Calu3 (cell line): ENCODE results near the gene CDC37. TPM values are rescaled to one million over a fixed set of nuclear protein-coding genes. Genes with fewer than 3 reads are reported as not detected.

Experiments used
- BruUV-seq: library from RNA; stranded (reverse); fragments of 400-500 nt; replicated peaks from 2 replicates; lab custom pipeline; 2021; lab: Mats Ljungman, UMichigan
- CTCF ChIA-PET: fragments of 300-600 bp; sonication (Branson Sonifier 250); formaldehyde crosslinking; loops from one replicate; lab custom pipeline; 2022; ENCODE audit warnings: antibody characterized with exemption; lab: Charles Lee
- DNase-seq: peaks from one replicate; pipeline ENCODE4 v3.0.0; 2022
- H3K27ac Mint-ChIP-seq: one replicate; pipeline ENCODE4 v1.8.0; 2022; ENCODE audit warnings: mixed read lengths; ENCODE audit not compliant: unreplicated experiment
- H3K27me3 Mint-ChIP-seq: one replicate; pipeline ENCODE4 v1.8.0; 2022; ENCODE audit warnings: mixed read lengths; ENCODE audit not compliant: unreplicated experiment
- H3K36me3 Mint-ChIP-seq: one replicate; pipeline ENCODE4 v1.8.0; 2022; ENCODE audit warnings: mild to moderate bottlenecking, moderate library complexity, mixed read lengths; ENCODE audit not compliant: insufficient read depth, unreplicated experiment
- H3K4me1 Mint-ChIP-seq: one replicate; pipeline ENCODE4 v1.8.0; 2022; ENCODE audit warnings: mild to moderate bottlenecking, low read depth, mixed read lengths; ENCODE audit not compliant: unreplicated experiment
- H3K4me3 Mint-ChIP-seq: one replicate; pipeline ENCODE4 v1.8.0; 2022; ENCODE audit warnings: mild to moderate bottlenecking, low read depth, moderate library complexity, mixed read lengths; ENCODE audit not compliant: unreplicated experiment
- H3K9me3 Mint-ChIP-seq: one replicate; pipeline ENCODE4 v1.8.0; 2022; ENCODE audit warnings: low read depth, mixed read lengths; ENCODE audit not compliant: unreplicated experiment
- intact Hi-C: fragments of 100-400 bp; cut with micrococcal nuclease; formaldehyde crosslinking; loops from one replicate; pipeline ENCODE4 v1.10.0; 2022; ENCODE audit not compliant: unreplicated experiment
- total RNA-seq: library from RNA; stranded (reverse); gene quantifications from 2 replicates; pipeline ENCODE4 v1.2.3, GENCODE V29; 2022
- TF ChIP-seq, protein P1 (sequence below): fragments of 200-600 bp; IDR thresholded peaks from one replicate; pipeline ENCODE4 v1.8.0; 2022; ENCODE audit warnings: antibody characterized with exemption; ENCODE audit not compliant: unreplicated experiment

The CDC37 gene
- total RNA-seq, 1 experiment from 2014 or later, result 181 TPM

DNA sequence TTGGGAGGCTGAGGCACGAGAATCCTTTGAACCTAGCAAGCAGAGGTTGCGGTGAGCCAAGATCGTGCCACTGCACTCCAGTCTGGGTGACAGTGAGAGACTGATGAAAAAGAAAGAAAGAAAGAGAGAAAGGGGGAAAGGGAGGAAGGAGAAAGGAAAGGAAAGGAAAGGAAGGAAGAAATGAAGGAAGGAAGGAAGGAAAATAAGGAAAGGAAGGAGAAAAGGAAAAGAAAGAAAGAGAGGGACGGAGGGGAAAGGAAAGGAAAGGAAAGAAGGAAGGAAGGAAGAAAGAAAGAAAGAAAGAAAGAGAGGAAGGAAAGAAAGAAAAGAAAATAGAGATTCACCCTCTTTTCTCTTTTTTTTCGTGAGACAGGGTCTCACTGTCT lies 25.6 kb upstream of the CDC37 start:
- DNase-seq, result no peak
- intact Hi-C loops, result no loop called here
- Mint-ChIP-seq H3K27me3 (peaks cover 44% of the 10 kb centered on the region), H3K36me3 (peaks cover 16% of the 10 kb centered on the region), H3K9me3 (no peaks in the 10 kb centered on the region), H3K4me1 (no peaks in the 10 kb centered on the region), H3K27ac (no peak overlapping the region), H3K4me3 (no peak overlapping the region)
- TF ChIP-seq, protein P1, sequence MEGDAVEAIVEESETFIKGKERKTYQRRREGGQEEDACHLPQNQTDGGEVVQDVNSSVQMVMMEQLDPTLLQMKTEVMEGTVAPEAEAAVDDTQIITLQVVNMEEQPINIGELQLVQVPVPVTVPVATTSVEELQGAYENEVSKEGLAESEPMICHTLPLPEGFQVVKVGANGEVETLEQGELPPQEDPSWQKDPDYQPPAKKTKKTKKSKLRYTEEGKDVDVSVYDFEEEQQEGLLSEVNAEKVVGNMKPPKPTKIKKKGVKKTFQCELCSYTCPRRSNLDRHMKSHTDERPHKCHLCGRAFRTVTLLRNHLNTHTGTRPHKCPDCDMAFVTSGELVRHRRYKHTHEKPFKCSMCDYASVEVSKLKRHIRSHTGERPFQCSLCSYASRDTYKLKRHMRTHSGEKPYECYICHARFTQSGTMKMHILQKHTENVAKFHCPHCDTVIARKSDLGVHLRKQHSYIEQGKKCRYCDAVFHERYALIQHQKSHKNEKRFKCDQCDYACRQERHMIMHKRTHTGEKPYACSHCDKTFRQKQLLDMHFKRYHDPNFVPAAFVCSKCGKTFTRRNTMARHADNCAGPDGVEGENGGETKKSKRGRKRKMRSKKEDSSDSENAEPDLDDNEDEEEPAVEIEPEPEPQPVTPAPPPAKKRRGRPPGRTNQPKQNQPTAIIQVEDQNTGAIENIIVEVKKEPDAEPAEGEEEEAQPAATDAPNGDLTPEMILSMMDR, result no peak
- BruUV-seq, result no TSS peak
- CTCF ChIA-PET, result no interaction called here

DNA sequence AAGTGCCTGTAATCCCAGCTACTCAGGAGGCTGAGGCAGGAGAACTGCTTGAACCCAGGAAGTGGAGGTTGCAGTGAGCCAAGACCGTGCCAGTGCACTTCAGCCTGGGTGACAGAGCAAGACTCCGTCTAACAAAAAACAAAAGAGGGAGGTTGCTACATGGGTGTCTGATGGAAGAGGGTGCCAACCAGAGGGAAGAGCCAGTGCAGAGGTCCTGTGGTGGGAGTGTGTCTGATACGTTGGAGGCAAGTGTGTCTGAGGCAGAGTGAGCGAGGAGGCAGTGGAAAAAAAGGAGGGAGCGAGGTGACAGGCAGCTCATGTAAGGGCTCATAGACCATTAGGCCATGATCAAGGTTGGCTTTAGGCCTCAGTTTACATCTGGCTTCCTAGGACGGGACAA lies 23.8 kb upstream of the CDC37 start:
- Mint-ChIP-seq H3K36me3 (peaks cover 19% of the 10 kb centered on the region), H3K4me1 (no peaks in the 10 kb centered on the region), H3K27ac (no peak overlapping the region), H3K9me3 (no peaks in the 10 kb centered on the region), H3K27me3 (peaks cover 49% of the 10 kb centered on the region), H3K4me3 (no peak overlapping the region)
- BruUV-seq, result no TSS peak
- no peak for DNase-seq
- CTCF ChIA-PET, result no interaction called here
- intact Hi-C loops, result no loop called here
- TF ChIP-seq, protein P1, result no peak

DNA sequence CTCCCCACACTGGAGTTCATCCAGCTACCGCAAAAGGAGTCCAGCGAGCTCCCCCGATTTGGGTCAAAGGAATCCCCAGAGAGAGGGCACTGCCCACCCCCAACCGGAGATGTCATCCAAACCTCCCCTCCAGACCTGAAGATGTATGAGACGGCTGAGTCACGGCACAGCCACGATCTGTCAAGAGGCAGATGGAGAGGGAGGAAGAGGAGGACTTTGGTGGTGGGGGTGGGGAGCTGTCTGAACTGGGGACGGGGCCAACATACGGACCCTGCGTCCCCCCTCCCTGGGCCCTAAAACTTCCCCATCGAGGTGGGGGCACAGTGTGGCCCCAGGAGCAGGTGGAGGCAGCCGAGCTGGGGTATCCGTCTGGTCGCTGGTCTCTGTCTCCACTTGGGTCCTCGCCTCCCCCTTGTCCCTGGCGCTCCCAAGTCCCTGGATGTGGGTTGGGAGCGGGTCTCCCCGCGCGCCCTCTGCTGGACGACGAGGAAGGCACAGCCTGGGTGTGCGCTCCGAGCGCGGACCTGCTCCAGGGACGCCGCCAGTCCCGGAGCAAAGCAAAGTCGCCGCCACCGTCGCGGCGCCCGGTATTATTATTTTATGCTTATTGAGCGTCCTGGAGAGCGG lies 20.8 kb upstream of the CDC37 start:
- intact Hi-C loops, result no loop called here
- BruUV-seq, result no TSS peak
- peaks cover 49% of the 10 kb centered on the region for H3K27me3 Mint-ChIP-seq
- H3K9me3 Mint-ChIP-seq, result no peaks in the 10 kb centered on the region
- peaks cover 9% of the 10 kb centered on the region for H3K4me1 Mint-ChIP-seq
- peak overlapping the region; percentile 62 for H3K4me3 Mint-ChIP-seq
- peaks cover 10% of the 10 kb centered on the region for H3K36me3 Mint-ChIP-seq
- CTCF ChIA-PET, result interaction anchor here (2.0 kb wide), 1 partner anchor 21 kb away, joined by 5 read pairs; the partner anchor contains the start of gene CDC37
- H3K27ac Mint-ChIP-seq, result no peak overlapping the region
- DNase-seq, result peak; percentile 88
- TF ChIP-seq, protein P1, result peak; percentile 76

DNA sequence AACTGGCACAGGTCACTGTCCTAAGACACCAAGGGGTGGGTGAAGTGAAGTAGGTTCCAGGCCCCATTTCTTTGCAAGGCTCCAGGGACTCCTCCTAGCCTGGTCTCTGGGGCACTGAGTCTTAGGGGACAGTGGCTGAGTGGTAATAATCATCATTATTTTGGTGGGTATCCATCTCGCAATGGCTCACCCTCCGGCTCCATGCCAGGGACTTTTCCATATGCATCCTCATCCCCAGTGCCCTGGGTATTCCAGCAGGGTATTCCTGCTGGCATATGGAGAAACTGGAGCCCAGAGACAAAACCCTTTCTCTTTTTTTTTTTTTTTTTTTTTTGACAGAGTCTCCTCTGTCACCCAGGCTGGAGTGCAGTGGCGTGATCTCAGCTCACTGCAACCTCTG lies 19.5 kb upstream of the CDC37 start:
- peaks cover 10% of the 10 kb centered on the region for H3K36me3 Mint-ChIP-seq
- peaks cover 51% of the 10 kb centered on the region for H3K27me3 Mint-ChIP-seq
- H3K27ac Mint-ChIP-seq, result no peak overlapping the region
- no peak for DNase-seq
- no TSS peak for BruUV-seq
- H3K4me3 Mint-ChIP-seq, result no peak overlapping the region
- no peaks in the 10 kb centered on the region for H3K9me3 Mint-ChIP-seq
- CTCF ChIA-PET, result interaction anchor here (2.0 kb wide), 1 partner anchor 19 kb away, joined by 5 read pairs; the partner anchor contains the start of gene CDC37
- peaks cover 9% of the 10 kb centered on the region for H3K4me1 Mint-ChIP-seq
- intact Hi-C loops, result no loop called here
- TF ChIP-seq, protein P1, result no peak
